Measurements from ENCODE around the gene WWOX. TPM values are rescaled to one million over a fixed set of nuclear protein-coding genes. Genes with fewer than 3 reads are reported as not detected.
A peak's percentile ranks its signal among the peaks of the same experiment; 100 is the strongest.

The WWOX gene
- total and polyA plus RNA-seq, 2 of the 13 experiments (the other 11 are each of a cell fraction or from before 2014, with no cell fraction given) = 9.1 to 37.4 TPM

DNA sequence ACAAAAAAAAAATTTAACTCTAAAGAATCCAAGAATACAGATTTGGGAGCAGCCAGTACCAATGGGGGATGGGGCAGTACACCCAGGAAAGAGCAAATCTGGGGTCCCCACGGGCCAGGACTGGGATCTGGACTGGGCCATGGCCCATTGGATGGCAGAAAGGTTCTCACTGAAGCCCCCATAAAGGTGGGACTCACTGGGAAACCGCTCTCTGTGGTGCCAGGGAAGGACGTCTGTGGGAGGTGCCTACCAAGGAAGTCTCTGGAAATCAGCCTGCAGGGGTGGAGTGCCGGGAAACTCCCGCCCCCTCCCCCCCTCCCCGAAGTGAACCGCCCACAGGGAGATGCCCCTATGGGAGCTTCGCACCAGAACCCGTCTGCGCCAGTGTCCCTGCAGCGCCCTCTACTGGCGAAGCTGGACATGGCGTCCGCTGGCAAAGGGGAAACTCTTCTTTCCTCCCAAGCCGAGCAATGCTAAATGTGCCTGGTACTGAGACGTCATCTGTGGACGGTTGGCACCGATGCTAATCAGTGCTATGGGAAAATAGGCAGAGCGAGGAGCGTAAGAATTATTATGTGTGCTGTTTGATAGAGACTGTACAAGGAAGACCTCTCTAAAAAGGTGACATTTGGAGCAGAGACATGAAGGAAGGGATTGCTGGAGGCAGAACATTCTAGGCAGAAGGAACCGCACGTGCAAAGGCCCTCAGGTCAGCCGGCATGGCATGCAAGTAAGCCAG is 671.1 kb downstream of the WWOX start (continued):
- TF ChIP-seq, protein P1, sequence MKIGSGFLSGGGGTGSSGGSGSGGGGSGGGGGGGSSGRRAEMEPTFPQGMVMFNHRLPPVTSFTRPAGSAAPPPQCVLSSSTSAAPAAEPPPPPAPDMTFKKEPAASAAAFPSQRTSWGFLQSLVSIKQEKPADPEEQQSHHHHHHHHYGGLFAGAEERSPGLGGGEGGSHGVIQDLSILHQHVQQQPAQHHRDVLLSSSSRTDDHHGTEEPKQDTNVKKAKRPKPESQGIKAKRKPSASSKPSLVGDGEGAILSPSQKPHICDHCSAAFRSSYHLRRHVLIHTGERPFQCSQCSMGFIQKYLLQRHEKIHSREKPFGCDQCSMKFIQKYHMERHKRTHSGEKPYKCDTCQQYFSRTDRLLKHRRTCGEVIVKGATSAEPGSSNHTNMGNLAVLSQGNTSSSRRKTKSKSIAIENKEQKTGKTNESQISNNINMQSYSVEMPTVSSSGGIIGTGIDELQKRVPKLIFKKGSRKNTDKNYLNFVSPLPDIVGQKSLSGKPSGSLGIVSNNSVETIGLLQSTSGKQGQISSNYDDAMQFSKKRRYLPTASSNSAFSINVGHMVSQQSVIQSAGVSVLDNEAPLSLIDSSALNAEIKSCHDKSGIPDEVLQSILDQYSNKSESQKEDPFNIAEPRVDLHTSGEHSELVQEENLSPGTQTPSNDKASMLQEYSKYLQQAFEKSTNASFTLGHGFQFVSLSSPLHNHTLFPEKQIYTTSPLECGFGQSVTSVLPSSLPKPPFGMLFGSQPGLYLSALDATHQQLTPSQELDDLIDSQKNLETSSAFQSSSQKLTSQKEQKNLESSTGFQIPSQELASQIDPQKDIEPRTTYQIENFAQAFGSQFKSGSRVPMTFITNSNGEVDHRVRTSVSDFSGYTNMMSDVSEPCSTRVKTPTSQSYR (CRISPR knock-in tag; IDR thresholded peaks at IDR 0.05; ENCODE audit: borderline replicate concordance) = peak; percentile 56; the same call in 1 of the 2 replicates
- TF ChIP-seq DPF2 (CRISPR knock-in tag; IDR thresholded peaks at IDR 0.05; ENCODE audit: borderline replicate concordance, low read depth) (no peak), TAF1 (CRISPR knock-in tag; IDR thresholded peaks at IDR 0.05) (no peak), ZFP62 (CRISPR knock-in tag; IDR thresholded peaks at IDR 0.05) (no peak), EED (CRISPR knock-in tag; IDR thresholded peaks at IDR 0.05) (no peak), HDAC1 (CRISPR knock-in tag; IDR thresholded peaks at IDR 0.05) (peak; percentile 34), CENPT (CRISPR knock-in tag; IDR thresholded peaks at IDR 0.05; ENCODE audit: low read depth) (no peak), ZBTB7B (CRISPR knock-in tag; IDR thresholded peaks at IDR 0.05) (no peak), JDP2 (CRISPR knock-in tag; IDR thresholded peaks at IDR 0.05; ENCODE audit: borderline replicate concordance) (no peak), IRF2 (CRISPR knock-in tag; IDR thresholded peaks at IDR 0.05) (peak; percentile 75; the same call in 1 of the 2 replicates), RXRB (CRISPR knock-in tag; IDR thresholded peaks at IDR 0.05; ENCODE audit: borderline replicate concordance) (0 out of 2 replicates have a peak, but pooled peaks have one; percentile 50), MAFG (CRISPR knock-in tag; IDR thresholded peaks at IDR 0.05) (no peak), ZNF234 (CRISPR knock-in tag; conservative IDR thresholded peaks at IDR 0.05) (no peak), TEAD3 (CRISPR knock-in tag; optimal IDR thresholded peaks at IDR 0.05; ENCODE audit: borderline replicate concordance) (peak; percentile 53)
- TF ChIP-seq, protein P2, sequence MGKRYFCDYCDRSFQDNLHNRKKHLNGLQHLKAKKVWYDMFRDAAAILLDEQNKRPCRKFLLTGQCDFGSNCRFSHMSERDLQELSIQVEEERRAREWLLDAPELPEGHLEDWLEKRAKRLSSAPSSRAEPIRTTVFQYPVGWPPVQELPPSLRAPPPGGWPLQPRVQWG (CRISPR knock-in tag; IDR thresholded peaks at IDR 0.05; ENCODE audit: borderline replicate concordance, low read depth) = no peak
- TF ChIP-seq, protein P3, sequence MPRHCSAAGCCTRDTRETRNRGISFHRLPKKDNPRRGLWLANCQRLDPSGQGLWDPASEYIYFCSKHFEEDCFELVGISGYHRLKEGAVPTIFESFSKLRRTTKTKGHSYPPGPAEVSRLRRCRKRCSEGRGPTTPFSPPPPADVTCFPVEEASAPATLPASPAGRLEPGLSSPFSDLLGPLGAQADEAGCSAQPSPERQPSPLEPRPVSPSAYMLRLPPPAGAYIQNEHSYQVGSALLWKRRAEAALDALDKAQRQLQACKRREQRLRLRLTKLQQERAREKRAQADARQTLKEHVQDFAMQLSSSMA (CRISPR knock-in tag; IDR thresholded peaks at IDR 0.05) = no peak
- TF ChIP-seq, protein P4, sequence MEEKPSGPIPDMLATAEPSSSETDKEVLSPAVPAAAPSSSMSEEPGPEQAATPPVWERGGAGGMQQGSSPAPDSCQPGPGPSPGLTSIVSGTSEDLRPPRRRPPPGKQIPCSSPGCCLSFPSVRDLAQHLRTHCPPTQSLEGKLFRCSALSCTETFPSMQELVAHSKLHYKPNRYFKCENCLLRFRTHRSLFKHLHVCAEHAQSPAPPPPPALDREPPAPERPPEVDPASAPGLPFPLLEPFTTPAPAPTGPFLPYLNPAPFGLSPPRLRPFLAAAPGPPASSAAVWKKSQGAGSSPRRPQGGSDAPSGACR (CRISPR knock-in tag; IDR thresholded peaks at IDR 0.05) = no peak
- TF ChIP-seq, protein P5, sequence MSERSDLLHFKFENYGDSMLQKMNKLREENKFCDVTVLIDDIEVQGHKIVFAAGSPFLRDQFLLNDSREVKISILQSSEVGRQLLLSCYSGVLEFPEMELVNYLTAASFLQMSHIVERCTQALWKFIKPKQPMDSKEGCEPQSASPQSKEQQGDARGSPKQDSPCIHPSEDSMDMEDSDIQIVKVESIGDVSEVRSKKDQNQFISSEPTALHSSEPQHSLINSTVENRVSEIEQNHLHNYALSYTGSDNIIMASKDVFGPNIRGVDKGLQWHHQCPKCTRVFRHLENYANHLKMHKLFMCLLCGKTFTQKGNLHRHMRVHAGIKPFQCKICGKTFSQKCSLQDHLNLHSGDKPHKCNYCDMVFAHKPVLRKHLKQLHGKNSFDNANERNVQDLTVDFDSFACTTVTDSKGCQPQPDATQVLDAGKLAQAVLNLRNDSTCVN (CRISPR knock-in tag; IDR thresholded peaks at IDR 0.05; ENCODE audit: borderline replicate concordance) = peak; percentile 77; the same call in 1 of the 2 replicates
